ENCODE measurements around the gene CDC42BPA.
"Not testable (repeated sequence)": the region's sequence is repeated elsewhere in the genome, so short reads cannot be mapped to it uniquely, and the experiment has no call there.

The CDC42BPA gene

DNA sequence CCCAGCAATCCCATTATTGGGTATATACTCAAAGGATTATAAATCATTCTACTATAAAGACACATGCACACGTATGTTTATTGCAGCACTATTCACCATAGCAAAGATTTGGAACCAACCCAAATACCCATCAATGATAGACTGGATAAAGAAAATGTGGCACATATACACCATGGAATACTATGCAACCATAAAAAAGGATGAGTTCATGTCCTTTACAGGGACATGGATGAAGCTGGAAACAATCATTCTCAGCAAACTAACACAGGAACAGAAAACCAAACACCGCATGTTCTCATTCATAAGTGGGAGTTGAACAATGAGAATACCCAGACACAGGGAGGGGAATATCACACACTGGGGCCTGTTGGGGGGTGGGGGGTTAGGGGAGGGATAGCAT, 318.7 kb downstream of the CDC42BPA start:
- DNase-seq (ENCODE audit: low read depth in 2 of 2, low spot score in 1 of 2), result not testable (repeated sequence)

- no peak for DNase-seq (ENCODE audit: low read depth in 2 of 2, low spot score in 1 of 2)
These were observed 322.6 kb downstream of the CDC42BPA start for GRCh38 chr1:226995365-226996332.

- DNase-seq (ENCODE audit: low read depth in 2 of 2, low spot score in 1 of 2), result no peak
These were observed 323.5 kb downstream of the CDC42BPA start for GRCh38 chr1:226994586-226995364.

- DNase-seq (ENCODE audit: low read depth in 2 of 2, low spot score in 1 of 2), result no peak
These were observed 324.3 kb downstream of the CDC42BPA start for GRCh38 chr1:226993814-226994585.

DNA sequence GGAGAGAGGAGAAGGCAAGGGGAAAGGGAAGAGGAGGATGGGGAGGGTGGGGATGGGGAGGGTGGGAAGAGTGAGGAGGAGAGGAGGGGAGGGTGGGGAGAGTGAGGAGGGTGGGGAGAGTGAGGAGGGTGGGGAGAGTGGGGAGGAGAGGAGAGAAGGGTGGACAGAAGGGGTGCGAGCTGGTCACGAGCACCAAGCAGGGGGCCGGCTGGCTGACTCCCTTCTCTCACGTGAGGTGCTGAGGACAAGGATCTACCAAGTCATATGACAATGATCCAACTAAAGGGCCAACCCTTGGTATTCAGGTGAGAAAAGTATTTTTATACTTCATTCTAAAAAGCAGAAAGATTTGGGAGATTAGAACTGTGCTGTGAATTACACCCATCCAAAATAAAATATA, 326.4 kb downstream of the CDC42BPA start:
- DNase-seq (ENCODE audit: low read depth in 2 of 2, low spot score in 1 of 2), result no peak

GRCh38 chr1:226990133-226990716, 328.1 kb downstream of the CDC42BPA start:
- DNase-seq (ENCODE audit: low read depth in 2 of 2, low spot score in 1 of 2), result no peak

DNA sequence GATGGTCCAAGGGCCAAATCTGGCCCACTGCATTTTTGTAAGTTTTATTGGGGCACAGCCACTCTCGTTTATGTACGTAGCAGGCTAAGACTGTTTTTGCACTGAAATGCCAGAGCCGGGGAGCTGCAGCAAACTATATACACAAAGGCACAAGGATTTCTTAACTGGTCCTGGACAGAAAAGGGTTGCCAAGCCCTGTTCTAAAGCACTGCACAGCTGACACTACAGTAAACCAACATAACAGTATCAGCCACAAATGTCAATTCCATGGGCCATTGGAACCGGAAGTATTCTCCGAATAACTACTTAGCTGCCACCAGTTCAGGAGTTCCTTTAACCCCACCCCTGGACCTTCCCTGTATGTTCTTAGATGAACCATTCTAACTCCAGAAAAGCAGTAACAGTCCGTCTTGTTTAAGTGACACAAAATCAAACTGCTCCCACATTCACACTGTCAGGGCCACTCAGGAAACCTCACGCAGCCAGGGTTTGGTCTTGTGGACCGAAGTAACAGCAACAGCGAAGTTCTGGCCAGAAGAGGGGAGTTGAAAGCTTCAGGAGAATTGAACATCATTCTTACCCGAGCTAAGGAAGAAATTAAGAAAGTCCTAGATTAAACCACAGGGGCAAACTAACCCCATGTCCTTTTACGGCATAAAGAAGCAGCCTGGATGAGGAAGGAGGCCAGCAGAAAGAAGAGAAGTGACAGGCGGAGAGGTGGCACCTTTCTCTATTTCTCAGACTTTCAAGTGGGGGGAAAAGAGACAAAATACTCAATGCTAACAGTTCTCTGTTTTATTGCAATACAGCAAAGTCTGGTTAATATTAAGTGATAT, 329.0 kb downstream of the CDC42BPA start:
- DNase-seq (ENCODE audit: low read depth in 2 of 2, low spot score in 1 of 2), result no peak

DNA sequence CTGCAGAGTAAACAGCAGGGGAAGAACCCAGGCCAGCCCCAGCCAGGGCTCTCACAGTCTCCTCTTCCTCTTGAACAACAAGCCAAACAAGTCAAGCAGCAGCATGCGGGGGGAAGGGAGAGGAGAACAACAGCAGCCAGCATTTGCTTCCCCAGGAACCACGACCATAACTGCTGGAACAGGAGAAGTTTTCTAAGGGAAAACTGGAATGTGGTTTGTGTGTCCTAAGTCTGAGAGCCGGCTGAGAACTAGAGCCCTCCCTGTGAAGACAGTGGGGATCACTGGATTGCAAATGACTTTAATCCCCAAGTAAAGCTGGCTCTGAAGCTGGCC, 330.0 kb downstream of the CDC42BPA start:
- no peak for DNase-seq (ENCODE audit: low read depth in 2 of 2, low spot score in 1 of 2)

GRCh38 chr1:226987623-226988333, 330.5 kb downstream of the CDC42BPA start:
- no peak for DNase-seq (ENCODE audit: low read depth in 2 of 2, low spot score in 1 of 2)

GRCh38 chr1:226987179-226987536, 331.1 kb downstream of the CDC42BPA start:
- DNase-seq (ENCODE audit: low read depth in 2 of 2, low spot score in 1 of 2), result no peak

- no peak for DNase-seq (ENCODE audit: low read depth in 2 of 2, low spot score in 1 of 2)
These were observed 331.7 kb downstream of the CDC42BPA start for GRCh38 chr1:226986496-226987178.

DNA sequence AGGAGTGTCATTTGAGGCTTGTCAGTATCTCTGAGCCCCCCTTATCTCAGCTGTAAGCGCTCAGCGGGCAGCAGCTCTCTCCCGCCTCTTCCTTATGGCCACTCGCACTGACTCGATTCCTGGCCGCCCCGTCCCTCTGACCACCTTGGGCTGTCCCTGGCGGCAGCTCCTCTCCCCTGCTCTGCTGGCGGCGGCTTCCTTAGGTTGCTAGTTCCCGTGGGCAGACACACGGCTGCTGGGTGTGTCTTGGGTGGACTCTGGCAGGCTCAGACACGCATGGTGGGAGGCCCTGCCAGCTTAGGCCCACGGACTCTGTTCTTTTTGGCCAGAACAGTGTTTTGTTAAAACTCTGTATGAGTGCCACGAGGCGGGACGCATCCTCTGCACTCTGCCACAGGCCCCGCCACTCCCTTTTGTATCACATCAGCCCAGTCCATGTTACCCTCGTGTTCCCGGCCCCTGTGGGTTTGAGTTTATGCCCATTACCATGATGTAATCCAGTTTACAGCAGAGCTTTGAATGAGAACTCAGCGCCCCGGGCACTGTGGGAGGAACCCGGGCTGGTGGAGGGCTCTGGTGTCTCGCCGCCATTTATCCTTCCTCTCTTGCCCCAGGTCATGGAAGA, 332.3 kb downstream of the CDC42BPA start:
- no peak for DNase-seq (ENCODE audit: low read depth in 2 of 2, low spot score in 1 of 2)

DNA sequence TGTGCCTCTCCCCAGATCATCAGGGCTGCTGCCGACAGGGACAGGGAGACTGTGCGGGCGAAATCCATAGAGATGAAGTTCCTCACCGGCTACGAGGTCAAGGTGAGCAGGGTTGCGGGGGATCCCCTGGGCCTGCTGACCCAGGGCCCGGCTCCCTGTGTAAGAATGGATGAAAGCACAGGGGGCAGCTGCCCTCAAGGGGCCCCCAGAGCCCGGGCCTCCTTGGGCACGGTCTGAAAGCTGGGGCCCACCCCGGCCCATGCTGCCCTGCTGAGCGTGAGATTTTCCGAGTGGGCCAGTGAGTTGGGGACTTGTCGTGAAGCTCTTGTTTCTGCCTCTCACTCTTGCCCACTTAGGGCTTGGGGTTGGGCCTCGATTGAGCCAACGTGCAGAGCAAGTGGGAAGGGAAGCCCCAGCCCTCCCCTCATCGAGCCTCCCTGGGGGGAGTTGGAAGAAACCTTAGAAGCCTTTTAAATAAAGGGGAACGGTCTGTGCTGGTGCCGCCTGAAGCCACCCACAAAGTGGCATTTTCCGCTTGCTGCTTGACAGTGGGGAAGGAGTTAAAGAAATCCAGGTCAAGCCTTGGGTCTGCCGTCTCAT, 333.0 kb downstream of the CDC42BPA start:
- DNase-seq (ENCODE audit: low read depth in 2 of 2, low spot score in 1 of 2), result no peak

DNA sequence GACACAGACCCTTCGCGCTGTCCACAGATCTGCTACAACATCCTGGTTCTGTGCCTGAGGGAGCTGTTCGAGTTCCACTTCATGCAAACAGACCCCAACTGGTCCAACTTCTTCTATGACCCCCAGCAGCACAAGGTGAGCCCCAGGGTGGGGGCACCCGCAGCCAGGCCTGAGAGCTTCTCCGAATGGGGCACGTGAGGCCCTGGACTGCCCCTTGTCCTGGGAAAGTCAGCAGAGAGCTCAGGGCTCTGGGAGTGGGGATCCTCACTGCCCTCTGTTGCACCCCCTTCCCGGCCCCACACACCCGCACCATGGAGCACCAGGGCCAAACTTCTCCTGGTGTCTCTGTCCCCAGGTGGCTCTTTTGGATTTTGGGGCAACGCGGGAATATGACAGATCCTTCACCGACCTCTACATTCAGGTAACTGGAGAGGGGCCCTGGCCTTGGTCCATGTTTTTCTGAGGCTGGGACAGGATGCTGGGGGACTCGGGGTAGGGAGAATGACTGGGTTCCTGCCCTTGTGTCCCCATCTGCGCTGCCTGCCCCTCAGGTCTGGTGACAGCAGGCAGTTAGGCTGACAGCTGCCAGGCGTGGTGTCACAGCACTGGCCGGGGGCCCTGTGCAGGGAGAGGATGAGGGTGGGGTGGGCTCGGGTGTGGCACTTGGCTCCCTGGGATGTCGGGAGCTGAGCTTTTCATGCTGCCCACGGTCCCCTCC, 333.6 kb downstream of the CDC42BPA start:
- DNase-seq (ENCODE audit: low read depth in 2 of 2, low spot score in 1 of 2), result no peak

- DNase-seq (ENCODE audit: low read depth in 2 of 2, low spot score in 1 of 2), result no peak
These were observed 334.3 kb downstream of the CDC42BPA start for GRCh38 chr1:226983992-226984364.

DNA sequence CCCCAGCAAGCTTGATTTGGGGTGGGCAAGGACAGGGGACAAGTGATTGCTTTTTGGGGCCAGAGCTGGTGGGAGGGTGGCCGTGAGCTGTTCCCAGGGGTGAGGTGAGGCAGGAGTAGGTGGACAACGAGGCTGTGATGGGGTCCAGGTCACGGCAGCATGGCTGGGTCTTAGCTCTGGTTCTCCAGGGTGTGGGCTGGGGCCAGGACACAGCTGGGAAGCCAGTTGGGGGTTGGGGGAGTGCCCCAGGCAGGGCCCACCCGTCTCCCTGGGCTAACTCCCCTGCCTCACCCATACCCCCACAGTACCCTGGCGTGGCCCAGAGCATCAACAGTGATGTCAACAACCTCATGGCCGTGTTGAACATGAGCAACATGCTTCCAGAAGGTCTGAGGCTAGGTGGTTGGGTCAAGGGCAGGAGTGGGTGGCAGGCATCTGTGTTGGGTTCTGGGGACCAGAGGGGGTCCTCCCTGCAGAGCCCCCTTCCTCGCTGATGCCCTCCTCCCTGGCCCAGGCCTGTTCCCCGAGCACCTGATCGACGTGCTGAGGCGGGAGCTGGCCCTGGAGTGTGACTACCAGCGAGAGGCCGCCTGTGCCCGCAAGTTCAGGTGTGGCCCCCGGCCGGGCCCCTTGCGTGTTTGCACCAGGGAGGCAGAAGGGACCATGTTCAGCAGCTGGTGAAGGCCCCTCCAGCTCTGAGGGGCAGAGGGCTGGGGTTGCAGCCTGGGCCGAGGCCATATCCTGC, 334.9 kb downstream of the CDC42BPA start:
- DNase-seq (ENCODE audit: low read depth in 2 of 2, low spot score in 1 of 2), result no peak
